HG03432 (cell line): Measurements from ENCODE around the gene PIGQ.

ENCODE experiments used
- ATAC-seq: cut with Tn5 transposase; IDR thresholded peaks from one replicate; pipeline ENCODE4 v1.9.1; 2021; ENCODE audit warnings: mild to moderate bottlenecking, moderate library complexity; ENCODE audit not compliant: unreplicated experiment

Gene PIGQ

GRCh38 chr16:533391-534123 is 36.2 kb upstream of the PIGQ start:
- ATAC-seq: no peak

- no peak for ATAC-seq
These were observed 35.6 kb upstream of the PIGQ start for GRCh38 chr16:534135-534534.

- ATAC-seq: no peak
These were observed 34.8 kb upstream of the PIGQ start for GRCh38 chr16:534856-535445.

GRCh38 chr16:535446-536405 is 34.0 kb upstream of the PIGQ start:
- no peak for ATAC-seq

GRCh38 chr16:536746-537145 is 33.0 kb upstream of the PIGQ start:
- ATAC-seq: no peak

- ATAC-seq: no peak
These were observed 32.1 kb upstream of the PIGQ start for GRCh38 chr16:537415-538335.

- no peak for ATAC-seq
These were observed 29.8 kb upstream of the PIGQ start for GRCh38 chr16:539901-540530.

GRCh38 chr16:540645-541340 is 29.0 kb upstream of the PIGQ start:
- no peak for ATAC-seq

- ATAC-seq: no peak
These were observed 26.2 kb upstream of the PIGQ start for GRCh38 chr16:543301-544164.

- ATAC-seq: no peak
These were observed 25.3 kb upstream of the PIGQ start for GRCh38 chr16:544517-544916.

GRCh38 chr16:546909-547770 is 22.6 kb upstream of the PIGQ start:
- ATAC-seq: peak; percentile 50

- ATAC-seq: no peak
These were observed 21.2 kb upstream of the PIGQ start for GRCh38 chr16:548586-548985.

- ATAC-seq: no peak
These were observed 20.1 kb upstream of the PIGQ start for GRCh38 chr16:549544-550263.

GRCh38 chr16:551210-551609 is 18.6 kb upstream of the PIGQ start:
- no peak for ATAC-seq

- ATAC-seq: no peak
These were observed 17.6 kb upstream of the PIGQ start for GRCh38 chr16:552171-552570.

- no peak for ATAC-seq
These were observed 16.0 kb upstream of the PIGQ start for GRCh38 chr16:553601-554296.

GRCh38 chr16:554297-554621 is 15.5 kb upstream of the PIGQ start:
- ATAC-seq: no peak
